Activated naive CD8-positive, alpha-beta T cell treated with anti-CD3 and anti-CD28 coated beads, Interleukin-2, amount 50 U/mL, for 16 hours (primary cell): ENCODE results near the gene FCN3.

Source experiments
- DNase-seq: peaks from one replicate; pipeline ENCODE4 v3.0.0-alpha.2; 2020; ENCODE audit warnings: low read depth, low spot score

FCN3 gene

DNA sequence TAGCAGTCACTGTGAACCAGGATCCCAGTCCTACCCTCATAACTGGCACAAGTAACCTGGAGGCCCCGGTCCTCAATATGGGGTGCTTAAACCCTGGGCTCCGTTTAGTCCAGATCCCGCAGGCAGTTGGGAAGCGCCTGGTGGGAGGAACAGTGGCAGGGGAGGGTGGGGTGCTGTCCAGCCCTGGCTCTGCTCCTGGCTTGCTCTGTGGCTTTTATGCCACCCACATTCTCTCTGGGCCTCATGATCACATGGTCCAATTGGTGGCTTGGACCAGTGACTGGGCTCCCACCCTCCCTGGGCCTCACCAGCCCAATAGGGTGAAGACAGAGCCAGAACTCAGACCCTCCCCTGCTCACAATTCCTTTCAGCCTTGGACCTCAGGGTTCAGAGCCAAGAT, 5.6 kb upstream of the FCN3 start:
- DNase-seq: no peak

- DNase-seq: no peak
These were observed 5.0 kb upstream of the FCN3 start for GRCh38 chr1:27379564-27380122.

DNA sequence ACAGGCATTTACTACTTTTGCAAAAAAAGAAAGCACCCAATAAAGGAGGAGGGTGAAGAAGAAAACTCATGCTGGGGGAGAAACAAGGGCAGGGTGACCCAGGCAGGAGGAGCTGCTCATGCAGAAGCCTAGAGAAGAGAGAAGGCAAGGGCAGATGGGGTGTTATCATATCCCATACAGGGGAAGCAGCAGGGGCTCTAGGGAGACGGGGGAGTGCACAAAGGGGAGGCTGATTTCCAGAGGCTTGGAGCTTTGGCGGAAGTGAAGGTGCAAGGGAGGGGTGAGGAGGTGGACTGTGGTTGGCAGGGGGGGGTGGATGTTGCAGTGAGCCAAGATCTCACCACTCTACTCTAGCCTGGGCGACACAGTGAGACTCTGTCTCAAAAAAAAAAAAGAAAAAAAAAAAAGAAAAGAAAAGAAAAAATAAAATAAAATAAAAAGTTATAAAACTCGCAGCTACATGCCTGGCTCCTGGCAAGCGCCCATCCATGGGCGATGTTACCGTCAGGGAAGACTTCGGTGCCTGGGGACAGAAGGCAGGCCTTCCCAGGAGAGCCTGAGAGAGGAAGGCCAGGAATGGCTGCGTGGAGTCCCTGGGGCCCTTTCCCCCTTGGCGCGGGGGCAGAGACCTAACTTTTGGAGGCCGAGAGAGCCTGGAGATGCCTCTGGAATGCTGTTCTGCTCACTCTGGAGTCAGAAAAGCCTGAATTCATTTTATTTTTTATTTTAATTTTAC, 3.3 kb upstream of the FCN3 start:
- DNase-seq: no peak

GRCh38 chr1:27372808-27373690, 1.6 kb downstream of the FCN3 start:
- no peak for DNase-seq

DNA sequence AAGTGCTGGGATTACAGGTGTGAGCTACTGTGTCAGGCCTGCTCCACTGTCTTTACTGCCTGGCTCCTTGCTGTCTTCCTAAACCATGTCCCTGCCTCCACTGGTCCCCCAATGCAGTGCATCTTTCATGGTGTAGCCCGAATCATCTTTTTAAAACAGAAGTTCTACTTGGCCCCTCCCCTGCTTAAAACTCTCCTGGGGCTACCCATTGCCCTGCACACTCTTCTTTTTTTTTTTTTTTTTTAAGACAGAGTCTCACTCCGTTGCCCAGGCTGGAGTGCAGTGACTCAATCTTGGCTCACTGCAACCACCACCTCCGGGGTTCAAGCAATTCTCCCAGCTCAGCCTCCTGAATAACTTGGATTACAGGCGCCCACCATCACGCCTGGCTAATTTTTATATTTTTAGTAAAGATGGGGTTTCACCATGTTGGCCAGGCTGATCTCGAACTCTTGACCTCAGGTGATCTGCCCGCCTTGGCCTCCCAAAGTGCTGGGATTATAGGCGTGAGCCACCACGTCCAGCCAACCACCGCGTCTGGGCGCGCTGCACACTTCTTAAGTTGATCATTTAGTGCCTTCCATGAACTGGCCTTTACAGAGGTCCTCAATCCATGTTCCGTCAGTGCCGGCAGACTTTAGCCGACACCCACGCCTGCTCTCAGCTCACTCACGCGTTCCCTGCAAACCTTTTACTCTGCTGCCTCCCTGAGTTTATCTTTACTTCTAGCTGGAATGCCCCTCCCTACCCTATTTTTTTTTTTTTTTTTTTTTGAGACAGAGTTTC, 2.4 kb downstream of the FCN3 start:
- no peak for DNase-seq

DNA sequence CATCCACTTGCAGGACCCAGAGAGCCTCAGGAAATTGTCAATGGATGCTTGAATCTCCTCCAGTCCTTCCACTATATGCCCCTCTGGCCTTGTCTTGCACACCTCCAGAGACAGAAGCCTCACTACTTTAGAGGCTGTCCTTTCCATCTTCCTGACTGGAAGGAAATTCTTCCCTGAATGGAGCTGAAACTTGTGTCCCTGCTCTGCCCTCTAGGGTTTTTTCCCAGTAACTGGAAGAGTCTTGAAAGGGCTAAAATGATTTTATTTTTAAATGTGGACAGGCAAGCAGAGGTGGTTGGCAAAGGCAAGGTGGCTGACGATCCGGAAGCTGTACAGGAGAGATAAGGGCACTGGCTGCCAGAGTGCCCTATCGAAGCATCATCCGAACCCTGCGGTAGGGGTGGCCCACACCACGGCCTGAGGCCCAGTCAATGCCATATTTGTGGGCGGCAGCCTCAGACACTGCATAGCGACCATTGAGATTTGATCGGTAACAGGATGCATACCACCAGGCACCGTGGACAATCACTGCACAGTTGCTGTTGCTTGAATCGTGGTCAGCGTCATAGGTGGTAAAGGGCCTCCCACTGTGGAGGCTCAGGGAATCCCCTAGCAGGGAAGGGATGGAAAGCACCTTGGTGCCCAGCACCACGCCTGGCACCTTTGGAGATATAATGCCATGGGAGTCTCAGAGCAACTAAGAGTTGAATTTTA, 5.6 kb downstream of the FCN3 start:
- DNase-seq: no peak

- no peak for DNase-seq
These were observed 7.4 kb downstream of the FCN3 start for GRCh38 chr1:27367160-27367650.

DNA sequence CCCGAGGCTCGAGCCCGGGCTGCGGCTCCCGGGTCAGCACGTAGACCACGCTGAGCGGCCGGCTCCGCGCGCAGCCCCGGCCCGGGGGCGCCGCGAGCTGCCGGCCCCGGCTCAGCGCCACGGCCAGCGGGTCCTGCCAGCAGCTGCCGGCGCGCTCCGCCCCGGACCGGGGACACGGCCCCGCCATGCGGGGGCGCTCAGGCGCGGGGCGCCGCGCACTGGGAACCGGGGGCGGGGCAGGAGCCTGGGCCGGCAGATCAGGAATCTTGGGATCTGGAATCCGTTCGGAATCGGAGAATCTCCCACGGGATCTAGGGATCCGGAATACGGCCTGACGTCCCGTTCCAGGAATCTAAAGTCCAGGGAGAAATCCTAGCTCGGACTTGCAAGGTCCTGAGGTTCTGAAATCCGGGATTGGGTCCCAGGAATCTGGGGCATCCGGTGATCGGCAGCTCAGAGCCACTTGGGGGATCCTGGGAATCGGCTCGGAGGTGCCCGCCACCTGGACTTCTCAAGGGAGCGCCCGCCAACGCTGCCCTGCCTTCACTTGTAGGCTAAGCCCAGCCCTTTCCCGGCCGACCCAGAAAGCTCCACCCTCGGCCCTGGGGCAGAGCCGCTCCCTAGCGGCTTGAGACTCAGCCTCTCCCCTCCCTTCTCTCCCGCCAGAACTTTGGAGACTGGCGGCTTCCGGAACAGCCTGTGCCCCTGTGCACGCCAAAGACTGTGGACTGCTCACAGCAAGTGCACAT, 8.0 kb downstream of the FCN3 start, which contains the start of gene MAP3K6:
MAP3K6 (minus strand) TSS at position 551 of the 749 bp plus-strand sequence; CDS start at position 187, 364 bp downstream.
- DNase-seq: no peak

- DNase-seq: peak; percentile 56
These were observed 8.6 kb downstream of the FCN3 start for GRCh38 chr1:27366113-27366410.

GRCh38 chr1:27365372-27366112, 9.1 kb downstream of the FCN3 start:
- DNase-seq: peak; percentile 53

DNA sequence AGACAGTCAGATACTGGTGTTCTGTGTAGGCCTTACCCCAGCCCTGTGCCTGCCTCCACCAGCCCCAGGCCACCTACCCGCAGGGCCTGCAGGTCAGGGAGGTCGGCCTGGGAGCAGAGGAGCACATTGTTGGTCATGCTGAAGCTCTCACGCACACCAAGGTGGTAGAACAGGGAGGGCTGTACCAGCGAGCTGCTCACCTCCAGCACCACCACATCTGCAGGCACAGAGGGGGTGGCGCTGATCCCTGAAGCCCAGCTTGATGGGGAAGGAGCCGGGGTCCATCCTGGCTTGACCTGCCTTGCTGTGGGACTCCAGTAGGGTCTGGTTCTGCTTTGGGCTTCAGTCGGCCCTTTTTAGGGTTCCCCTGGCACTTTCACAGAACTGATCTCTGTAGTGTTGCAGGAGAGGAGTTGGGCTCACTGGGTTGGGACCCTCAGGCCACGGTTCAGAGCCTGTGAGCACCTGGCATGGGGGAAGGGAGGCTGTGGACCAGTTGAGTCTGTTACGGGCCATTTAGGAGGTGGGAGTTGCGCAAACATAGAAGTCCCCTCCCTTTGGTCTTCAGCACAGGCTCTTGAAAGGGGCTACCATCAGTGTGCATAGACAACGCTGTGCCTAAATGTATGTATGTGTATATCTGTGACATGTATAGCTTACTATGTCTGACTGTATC, 9.8 kb downstream of the FCN3 start:
- no peak for DNase-seq

DNA sequence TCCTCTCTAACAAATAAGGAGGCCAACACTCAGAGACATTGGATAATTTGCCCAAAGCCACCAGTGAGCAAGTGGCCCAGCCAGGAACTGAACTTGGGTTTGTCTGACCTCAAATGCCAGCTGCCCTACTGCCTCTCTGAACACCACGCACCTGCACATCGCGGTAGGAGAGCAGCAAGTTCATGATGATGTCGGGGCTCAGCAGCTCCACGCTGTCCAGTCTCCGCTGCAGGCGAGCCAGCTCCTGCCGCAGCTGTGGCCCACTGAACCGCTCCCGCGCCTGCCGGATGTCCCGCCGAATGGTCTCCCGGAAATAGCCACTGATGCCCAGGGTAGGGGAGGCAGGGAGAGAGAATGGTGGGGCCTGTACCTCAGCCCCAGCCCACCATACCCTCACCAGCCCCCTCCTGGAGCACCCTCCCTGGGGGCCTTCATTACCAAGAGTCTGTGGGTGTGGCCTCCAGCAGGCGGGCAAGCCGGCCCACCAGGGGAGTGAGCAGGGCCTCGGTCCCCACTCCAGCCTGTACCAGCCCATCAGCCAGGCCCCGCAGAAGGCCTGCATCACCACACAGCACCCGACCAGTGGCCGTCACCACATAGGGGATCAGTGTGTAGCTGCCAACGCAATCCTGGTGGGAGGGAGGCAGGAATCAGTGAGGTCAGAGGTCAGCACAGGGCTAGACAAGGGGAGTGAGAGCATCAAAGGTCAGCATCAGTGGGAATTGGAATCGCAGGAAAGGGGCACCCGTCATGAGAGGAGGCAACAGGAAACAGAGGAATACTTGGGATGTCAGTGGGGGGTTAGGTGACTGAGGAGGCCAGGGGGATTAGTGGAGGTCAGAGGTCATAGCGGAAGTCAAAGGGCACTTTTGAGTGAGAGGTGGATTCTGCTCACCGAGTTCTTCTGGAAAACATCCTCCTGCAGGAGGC, 10.6 kb downstream of the FCN3 start:
- DNase-seq: no peak

DNA sequence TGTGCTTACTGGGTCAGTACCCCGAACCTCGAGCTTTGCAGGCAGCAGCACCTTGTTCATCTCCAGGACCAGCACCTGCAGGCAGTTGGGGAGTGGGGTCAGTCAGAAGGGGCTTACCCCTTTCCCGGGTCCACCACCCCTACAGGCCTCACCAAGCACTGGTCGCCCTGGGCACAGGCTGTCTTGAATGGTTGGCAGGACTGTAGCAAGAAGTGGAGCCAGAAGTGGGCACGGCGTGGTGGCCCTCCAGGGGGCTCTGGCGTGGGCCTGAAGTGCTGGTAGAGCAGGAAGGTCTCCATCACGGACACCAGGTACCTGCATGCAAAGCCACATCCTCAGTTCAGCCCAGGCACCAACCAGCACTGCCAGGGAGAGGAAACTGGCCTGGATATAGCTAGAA, 13.1 kb downstream of the FCN3 start:
- no peak for DNase-seq

- no peak for DNase-seq
These were observed 13.6 kb downstream of the FCN3 start for GRCh38 chr1:27361044-27361402.

GRCh38 chr1:27360159-27361043, 14.2 kb downstream of the FCN3 start:
- no peak for DNase-seq

GRCh38 chr1:27359822-27360158, 14.8 kb downstream of the FCN3 start:
- DNase-seq: no peak

DNA sequence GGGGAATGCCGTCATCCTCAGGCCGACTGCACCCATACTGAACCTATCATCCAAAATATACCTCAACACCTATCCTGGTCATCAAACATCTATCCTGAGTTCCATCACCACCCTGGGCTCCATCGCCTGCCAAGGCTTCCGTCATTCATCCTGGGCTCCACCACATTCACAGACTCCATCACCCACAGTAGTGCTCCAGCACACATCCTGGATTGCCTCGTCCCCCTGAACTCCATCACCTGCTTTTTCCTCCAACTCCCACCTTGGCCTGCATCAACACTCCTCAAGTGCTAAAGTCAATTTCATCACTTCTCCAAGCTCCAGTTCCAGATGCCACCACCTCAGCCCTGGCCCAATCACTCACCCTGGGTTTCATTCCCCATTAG, 15.7 kb downstream of the FCN3 start:
- no peak for DNase-seq
